ENCODE results near the gene CORO1C.
"Not testable (repeated sequence)": the region's sequence is repeated elsewhere in the genome, so short reads cannot be mapped to it uniquely, and the experiment has no call there.

Gene CORO1C

GRCh38 chr12:108671110-108671509 is 60.2 kb downstream of the CORO1C start:
- no peak for DNase-seq

GRCh38 chr12:108670066-108670631 is 61.2 kb downstream of the CORO1C start:
- no peak for DNase-seq

- no peak for DNase-seq
Measured at GRCh38 chr12:108668542-108668941, 62.8 kb downstream of the CORO1C start.

- DNase-seq, result no peak
Measured at GRCh38 chr12:108668063-108668462, 63.3 kb downstream of the CORO1C start.

- no peak for DNase-seq
Measured at GRCh38 chr12:108667349-108667748, 64.0 kb downstream of the CORO1C start.

GRCh38 chr12:108666401-108666881 is 64.9 kb downstream of the CORO1C start:
- DNase-seq, result no peak

- no peak for DNase-seq
Measured at GRCh38 chr12:108665608-108666202, 65.6 kb downstream of the CORO1C start.

- DNase-seq, result peak; percentile 82
Measured at GRCh38 chr12:108664338-108665258, 66.7 kb downstream of the CORO1C start.

GRCh38 chr12:108663324-108664015 is 67.8 kb downstream of the CORO1C start:
- DNase-seq, result no peak

GRCh38 chr12:108658115-108658514 is 73.2 kb downstream of the CORO1C start:
- not testable (repeated sequence) for DNase-seq

- no peak for DNase-seq
Measured at GRCh38 chr12:108657130-108657745, 74.1 kb downstream of the CORO1C start.

GRCh38 chr12:108656247-108656646 is 75.1 kb downstream of the CORO1C start:
- not testable (repeated sequence) for DNase-seq

GRCh38 chr12:108655812-108656175 is 75.5 kb downstream of the CORO1C start:
- DNase-seq, result not testable (repeated sequence)

- not testable (repeated sequence) for DNase-seq
Measured at GRCh38 chr12:108654622-108655021, 76.7 kb downstream of the CORO1C start.

- no peak for DNase-seq
Measured at GRCh38 chr12:108653922-108654321, 77.4 kb downstream of the CORO1C start.

- no peak for DNase-seq
Measured at GRCh38 chr12:108653082-108653516, 78.2 kb downstream of the CORO1C start.

- DNase-seq, result no peak
Measured at GRCh38 chr12:108650083-108650482, 81.2 kb downstream of the CORO1C start.

GRCh38 chr12:108649669-108650068 is 81.6 kb downstream of the CORO1C start:
- DNase-seq, result no peak

- no peak for DNase-seq
Measured at GRCh38 chr12:108649126-108649525, 82.2 kb downstream of the CORO1C start.

GRCh38 chr12:108648371-108648770 is 82.9 kb downstream of the CORO1C start:
- no peak for DNase-seq

- DNase-seq, result no peak
Measured at GRCh38 chr12:108647585-108648287, 83.6 kb downstream of the CORO1C start.
